ENCODE measurements around the gene LYRM4.

The LYRM4 gene

GRCh38 chr6:5202941-5203340 is 57.8 kb downstream of the LYRM4 start:
- DNase-seq = no peak

DNA sequence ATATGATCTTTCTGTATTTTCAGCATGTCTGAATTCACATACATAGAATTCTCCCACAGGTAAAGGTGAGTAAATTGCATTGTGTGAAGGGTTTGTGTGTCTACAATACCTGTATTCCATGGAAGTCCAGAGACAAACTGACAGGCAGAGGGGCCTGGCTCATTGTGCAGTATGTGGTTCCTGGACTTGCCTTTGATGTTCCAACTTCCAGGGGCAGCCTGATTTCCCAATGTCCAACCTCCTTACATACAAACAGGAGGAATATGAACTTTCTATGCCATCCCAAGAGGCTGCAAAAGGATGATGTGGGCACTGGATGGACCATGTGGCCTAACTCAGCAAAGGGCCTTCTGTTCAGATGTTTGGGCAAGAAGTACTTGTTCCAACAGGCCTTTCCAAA is 58.5 kb downstream of the LYRM4 start:
- no peak for DNase-seq

- no peak for DNase-seq
Observed at GRCh38 chr6:5201271-5201670, 59.5 kb downstream of the LYRM4 start.

DNA sequence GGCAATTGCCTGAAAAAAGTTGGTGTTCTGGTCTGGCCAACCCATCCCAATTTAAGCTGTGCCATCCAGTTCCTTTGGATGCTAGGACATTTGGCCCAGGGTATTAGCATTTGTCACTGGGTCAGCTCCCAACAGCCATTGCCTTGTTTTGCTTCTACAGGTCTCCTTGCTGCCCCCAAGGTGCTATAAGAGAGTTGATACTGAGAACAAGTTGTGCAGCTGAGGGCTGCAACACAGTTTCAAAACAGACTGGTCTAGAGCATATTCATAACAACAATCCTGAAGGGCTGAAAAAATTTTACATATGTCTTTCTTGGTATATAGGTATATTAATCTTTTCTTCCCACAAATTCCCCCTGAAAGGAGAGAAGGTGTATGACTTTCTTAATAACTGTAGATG is 61.0 kb downstream of the LYRM4 start:
- DNase-seq = no peak

DNA sequence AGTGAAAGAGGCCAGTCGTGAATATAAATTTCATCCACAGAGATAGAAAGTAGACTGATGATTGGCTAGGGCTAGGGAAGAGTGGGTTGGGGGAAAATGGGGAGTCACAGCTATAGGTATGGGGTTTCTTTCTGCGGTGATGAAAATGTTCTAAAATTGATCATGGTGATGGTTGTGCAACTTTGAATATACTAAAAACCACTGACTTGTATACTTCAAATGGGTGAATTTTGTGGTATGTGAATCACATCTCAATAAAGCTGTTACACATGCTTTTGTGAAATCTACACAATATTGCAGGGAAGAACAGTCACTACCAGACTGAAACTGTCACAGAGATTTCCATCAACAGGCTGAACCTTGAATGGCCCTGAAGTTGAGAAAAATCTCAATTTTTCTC is 61.5 kb downstream of the LYRM4 start:
- DNase-seq = peak; percentile 6

DNA sequence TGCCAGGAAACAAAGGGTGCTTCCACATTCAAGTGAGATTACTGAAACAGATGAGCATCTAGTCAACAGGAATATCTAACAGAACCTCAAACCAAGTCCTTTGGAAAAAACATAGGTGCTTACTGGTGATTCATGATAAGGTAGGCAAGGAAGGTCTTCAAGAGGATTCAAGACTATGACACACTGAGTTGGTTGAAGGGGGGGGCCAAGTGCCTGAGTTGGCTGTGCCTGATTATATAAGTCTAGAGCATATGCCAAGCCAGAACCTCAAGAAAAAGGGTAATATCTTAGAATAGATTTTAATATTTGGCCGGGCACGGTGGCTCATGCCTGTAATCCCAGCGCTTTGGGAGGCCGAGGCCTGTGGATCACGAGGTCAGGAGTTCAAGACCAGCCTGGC is 63.7 kb downstream of the LYRM4 start:
- no peak for DNase-seq

DNA sequence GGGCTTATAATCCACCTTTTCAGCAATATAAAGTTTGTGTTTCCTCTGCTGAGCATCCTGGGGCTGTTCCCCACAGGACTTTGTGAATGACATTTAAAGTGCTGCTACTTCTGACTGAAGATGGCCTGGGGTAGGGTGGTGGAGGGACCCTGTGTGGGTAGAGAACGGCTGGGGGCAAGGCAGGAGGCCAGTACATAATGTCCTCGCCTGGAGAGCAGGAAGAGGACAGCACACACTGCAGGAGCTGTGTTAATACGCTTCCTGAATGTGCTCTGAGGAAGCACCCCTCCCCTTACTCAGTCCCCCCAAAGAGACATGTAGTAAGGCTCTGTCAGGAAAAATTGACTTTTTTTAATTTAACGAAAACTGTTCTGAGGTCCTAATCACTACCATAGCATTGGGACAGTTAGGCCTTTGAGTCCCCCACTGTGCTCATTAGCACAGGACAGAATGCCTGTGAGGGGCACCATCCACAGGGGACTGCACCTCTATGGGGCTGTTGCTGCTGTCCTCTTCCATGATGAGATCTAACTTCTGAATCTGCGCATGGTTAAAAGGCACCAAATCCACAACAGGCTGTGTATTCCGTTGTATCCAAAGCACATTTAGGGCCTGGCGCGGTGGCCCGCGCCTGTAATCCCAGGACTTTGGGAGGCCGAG is 68.5 kb downstream of the LYRM4 start:
- no peak for DNase-seq

DNA sequence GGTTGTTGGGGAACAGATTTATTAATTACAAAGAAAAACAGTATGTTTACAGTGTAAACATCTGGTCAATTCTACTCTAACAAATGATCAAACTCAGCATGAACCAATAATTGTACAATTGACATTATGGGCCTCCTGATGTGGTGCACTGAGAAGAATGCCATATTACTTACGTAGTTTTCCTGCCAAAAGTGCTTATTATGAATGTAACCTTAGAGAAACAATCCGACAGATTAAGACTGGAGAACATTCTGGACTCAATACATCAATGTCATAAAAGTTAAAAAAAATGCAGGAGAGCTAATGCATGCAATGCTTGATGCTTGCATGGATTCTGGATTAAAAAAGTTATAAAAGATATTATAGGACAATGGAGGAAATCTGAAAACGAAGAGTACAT is 69.0 kb downstream of the LYRM4 start:
- DNase-seq = no peak

GRCh38 chr6:5191222-5191621 is 69.5 kb downstream of the LYRM4 start:
- no peak for DNase-seq

DNA sequence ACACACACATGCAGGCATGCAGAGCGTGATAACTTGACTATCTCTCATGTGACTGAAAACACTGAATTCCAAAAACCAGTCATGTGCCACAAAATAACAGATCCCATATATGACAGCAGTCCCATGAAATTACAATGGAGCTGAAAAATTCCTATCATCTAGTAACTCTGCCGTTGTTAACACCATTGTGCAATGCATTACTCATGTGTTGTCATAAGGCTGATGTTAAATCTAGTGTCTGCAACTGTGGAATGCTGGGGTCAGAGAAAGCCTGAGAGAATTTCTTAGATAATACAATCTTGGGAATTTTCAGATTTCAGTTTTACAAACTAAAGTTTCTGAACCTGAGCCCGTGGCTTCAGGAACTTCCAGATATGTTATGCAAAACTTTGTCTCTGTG is 70.2 kb downstream of the LYRM4 start:
- no peak for DNase-seq

- no peak for DNase-seq
Observed at GRCh38 chr6:5188646-5189045, 72.1 kb downstream of the LYRM4 start.

- DNase-seq = no peak
Observed at GRCh38 chr6:5184878-5185277, 75.9 kb downstream of the LYRM4 start.

- no peak for DNase-seq
Observed at GRCh38 chr6:5184218-5184617, 76.5 kb downstream of the LYRM4 start.

- DNase-seq = no peak
Observed at GRCh38 chr6:5181510-5182317, 79.0 kb downstream of the LYRM4 start.

- DNase-seq = no peak
Observed at GRCh38 chr6:5180636-5181035, 80.1 kb downstream of the LYRM4 start.

- DNase-seq = no peak
Observed at GRCh38 chr6:5179917-5180316, 80.8 kb downstream of the LYRM4 start.

- DNase-seq = no peak
Observed at GRCh38 chr6:5178806-5179205, 81.9 kb downstream of the LYRM4 start.

DNA sequence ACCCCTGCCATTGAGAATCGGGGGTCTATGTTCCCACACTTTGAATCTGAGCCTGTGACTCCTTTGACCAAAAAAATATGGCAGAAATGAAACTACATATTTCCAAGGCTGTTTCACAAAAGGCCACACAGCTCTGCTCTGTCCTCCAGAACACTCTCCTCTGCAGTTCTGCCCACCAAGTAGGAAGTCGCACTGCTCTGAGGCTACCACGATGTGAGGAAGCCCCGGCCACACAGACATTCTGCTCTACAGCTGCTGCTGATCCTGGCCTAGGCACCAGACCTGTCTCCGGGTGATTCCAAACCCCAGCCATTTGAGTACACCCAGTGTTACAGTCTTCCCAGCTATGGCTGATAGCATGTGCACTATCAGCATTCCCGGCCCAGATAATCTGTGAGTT is 85.1 kb downstream of the LYRM4 start:
- no peak for DNase-seq

DNA sequence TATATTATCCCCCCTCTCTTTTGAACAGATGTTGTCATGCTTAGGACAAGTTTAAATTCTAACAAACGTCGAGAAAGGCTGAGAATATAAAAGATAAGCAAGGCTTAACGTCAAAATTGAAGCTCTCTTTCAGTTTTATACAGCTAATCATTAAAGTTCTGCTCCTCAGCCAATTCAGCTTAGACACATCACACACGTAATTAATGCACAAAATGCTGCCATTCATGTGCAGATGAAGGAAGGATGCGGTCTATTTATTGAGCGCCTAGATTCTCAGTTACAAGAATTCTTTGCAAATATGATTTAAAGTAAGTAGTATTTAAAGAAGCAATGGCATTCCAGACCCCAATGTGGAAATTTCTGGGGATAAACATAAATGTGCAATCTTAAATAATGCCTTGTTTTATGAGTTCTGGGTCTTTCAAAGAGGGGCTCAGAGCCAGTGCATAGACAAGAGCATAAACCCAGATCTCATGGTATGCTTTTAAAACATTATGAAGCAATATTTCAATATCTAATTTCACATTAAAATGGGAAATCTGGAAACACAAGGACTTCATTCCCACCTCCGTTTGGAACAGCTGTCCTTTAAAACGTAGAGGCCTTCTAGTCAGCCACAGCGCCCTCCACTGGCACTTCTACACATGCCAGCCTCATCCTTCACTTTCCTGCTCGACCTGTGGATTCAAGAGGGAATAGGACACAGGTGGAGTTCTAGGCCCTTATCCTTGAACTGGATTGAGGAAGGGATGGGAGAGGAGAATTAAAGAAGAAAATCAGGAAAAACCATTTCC is 85.8 kb downstream of the LYRM4 start:
- no peak for DNase-seq

- DNase-seq = peak; percentile 35
Observed at GRCh38 chr6:5174244-5174643, 86.5 kb downstream of the LYRM4 start.

DNA sequence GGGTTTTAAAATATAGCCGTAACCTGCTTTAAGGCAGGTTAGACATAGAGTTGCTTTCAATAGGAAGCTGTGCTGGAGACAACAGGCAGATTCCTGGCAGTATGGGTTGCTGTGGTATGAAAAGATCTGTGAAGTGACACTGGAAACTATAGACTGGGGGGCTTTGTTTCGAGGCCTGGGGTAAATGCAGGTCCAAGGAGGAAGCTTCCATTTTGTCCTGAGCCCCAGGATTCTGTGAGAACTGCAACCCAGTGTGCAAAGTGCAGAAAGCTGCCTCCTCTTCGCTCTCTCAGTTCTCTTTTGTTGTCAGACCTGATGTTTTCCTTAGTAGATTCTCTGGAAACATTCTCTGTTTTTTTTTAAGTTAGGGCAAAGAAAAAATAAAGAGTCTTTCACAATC is 86.9 kb downstream of the LYRM4 start:
- DNase-seq = no peak

GRCh38 chr6:5172897-5173474 is 87.8 kb downstream of the LYRM4 start:
- DNase-seq = no peak

- DNase-seq = no peak
Observed at GRCh38 chr6:5172041-5172653, 88.6 kb downstream of the LYRM4 start.

Measured in stimulated activated CD4-positive, alpha-beta T cell treated with anti-CD3 and anti-CD28 coated beads, Interleukin-4, amount 100 ng/mL, for 24 hours (primary cell).